GM12875 (cell line): ENCODE measurements around the gene CEACAM6.

Source experiments
- H3K4me3 ChIP-seq: one replicate; pipeline ENCODE4 v1.5.1; 2011; ENCODE audit warnings: low read depth, low read length, control low read depth
- TF ChIP-seq, protein P1 (sequence below): IDR thresholded peaks from 2 replicates; pipeline ENCODE4 v1.5.1; 2011; ENCODE audit warnings: low read depth, mild to moderate bottlenecking, control low read depth, inconsistent platforms, low read length, moderate library complexity, borderline replicate concordance; ENCODE audit not compliant: insufficient read depth

CEACAM6 gene

DNA sequence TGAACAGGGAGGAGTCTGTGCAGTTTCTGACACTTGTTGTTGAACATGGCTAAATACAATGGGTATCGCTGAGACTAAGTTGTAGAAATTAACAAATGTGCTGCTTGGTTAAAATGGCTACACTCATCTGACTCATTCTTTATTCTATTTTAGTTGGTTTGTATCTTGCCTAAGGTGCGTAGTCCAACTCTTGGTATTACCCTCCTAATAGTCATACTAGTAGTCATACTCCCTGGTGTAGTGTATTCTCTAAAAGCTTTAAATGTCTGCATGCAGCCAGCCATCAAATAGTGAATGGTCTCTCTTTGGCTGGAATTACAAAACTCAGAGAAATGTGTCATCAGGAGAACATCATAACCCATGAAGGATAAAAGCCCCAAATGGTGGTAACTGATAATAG lies 16.1 kb downstream of the CEACAM6 start:
- TF ChIP-seq, protein P1, sequence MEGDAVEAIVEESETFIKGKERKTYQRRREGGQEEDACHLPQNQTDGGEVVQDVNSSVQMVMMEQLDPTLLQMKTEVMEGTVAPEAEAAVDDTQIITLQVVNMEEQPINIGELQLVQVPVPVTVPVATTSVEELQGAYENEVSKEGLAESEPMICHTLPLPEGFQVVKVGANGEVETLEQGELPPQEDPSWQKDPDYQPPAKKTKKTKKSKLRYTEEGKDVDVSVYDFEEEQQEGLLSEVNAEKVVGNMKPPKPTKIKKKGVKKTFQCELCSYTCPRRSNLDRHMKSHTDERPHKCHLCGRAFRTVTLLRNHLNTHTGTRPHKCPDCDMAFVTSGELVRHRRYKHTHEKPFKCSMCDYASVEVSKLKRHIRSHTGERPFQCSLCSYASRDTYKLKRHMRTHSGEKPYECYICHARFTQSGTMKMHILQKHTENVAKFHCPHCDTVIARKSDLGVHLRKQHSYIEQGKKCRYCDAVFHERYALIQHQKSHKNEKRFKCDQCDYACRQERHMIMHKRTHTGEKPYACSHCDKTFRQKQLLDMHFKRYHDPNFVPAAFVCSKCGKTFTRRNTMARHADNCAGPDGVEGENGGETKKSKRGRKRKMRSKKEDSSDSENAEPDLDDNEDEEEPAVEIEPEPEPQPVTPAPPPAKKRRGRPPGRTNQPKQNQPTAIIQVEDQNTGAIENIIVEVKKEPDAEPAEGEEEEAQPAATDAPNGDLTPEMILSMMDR: no peak

DNA sequence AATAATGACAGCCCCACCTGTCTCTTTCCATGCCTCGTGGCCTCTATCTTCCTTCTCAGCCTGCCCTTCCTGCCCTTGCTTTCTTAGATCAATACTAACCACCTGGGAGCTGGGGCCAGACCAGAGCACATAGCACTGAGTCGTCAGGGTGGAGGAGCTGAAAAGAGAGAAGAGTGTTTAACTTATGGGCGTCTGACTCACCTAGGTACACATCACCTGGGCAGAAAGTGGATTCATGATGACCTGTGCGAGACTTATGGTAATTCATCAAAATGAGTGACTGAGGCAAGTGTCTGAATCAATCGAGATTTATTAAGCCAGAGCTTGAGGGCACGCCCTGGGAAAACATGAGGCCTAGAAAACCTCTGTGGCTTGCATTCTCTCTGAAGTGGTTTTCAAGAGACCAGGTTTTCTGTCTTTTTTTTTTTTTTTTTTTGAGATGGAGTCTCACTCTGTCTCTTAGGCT lies 19.2 kb downstream of the CEACAM6 start:
- no peak overlapping the region for H3K4me3 ChIP-seq
- TF ChIP-seq, protein P1: no peak

More for the DNA sequence above, 16.1 kb downstream of the CEACAM6 start:
- no peak overlapping the region for H3K4me3 ChIP-seq

DNA sequence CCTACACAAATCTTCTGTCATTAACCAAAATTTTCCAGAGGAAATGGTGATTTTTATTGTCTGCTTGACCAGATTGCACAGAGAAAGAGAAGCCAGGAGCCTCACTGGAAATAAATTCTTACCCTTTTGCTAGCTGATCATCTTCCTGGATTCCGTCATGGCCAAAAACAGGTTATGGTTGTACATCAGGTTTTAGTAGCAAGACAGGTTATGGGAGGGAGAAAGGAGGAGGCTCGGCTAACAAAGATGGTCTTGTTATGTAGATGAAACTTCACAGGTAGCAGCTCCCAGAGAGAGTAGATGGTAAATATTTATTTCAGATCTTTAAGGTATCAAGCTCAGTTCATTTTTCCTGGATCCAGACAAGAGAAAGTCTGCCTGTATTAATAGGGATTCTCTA lies 21.4 kb downstream of the CEACAM6 start:
- TF ChIP-seq, protein P1: no peak
- H3K4me3 ChIP-seq: no peak overlapping the region

DNA sequence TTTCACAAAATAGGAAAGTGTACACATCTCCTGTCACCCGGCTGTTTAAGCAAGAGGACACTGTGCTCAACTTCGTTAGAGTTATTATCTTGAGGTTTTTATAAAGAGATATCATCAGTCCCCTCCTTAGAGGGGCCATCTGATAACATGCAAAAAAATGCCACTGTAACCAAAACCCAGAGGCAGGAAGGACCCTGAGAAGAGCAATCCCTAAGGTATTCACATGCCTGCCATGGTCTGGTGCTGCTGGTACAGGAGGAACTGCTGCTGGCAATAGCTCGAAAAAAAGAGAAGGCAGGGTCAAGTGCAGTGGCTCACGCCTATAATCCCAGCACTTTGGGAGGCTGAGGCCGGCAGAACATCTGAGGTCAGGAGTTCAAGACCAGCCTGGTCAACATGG lies 28.3 kb downstream of the CEACAM6 start:
- TF ChIP-seq, protein P1: no peak
- no peak overlapping the region for H3K4me3 ChIP-seq

DNA sequence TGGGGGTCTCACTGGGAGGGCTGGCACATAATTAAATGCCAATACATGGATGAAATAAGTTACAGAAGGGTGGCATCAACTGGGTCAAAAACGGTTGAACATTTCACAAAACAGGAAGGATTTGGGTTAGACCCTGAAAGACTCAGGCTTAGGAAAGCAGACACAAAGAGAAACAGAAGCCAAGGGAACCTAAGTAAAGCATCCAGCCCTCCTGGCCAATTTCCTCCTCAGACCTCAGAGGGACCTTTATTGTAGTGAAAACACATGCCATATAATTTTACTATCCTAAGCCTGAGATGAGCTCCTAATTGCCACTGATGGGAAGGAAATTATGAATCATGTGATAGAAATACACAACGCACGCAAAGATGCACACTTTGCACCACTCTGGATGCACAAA lies 29.0 kb downstream of the CEACAM6 start:
- TF ChIP-seq, protein P1: no peak
- no peak overlapping the region for H3K4me3 ChIP-seq

DNA sequence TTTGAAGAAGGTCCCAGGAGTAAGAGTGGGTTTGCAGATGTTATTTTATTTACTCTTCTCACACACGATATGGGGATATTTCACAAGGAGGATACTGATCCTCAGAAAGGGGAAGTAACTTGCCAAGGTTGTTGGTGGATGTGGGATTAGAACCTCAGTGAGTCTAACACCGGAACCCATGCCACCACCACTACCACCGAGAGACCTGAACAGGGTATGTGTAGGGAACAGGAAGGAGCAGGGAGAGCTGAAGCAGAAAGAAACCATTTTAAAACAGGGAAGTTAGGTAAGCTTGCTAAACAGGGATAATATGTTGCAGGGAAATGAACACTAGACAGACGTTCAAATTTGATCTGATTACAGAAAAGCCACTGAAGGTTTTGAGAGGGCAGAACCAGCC lies 29.4 kb downstream of the CEACAM6 start:
- TF ChIP-seq, protein P1: no peak
- no peak overlapping the region for H3K4me3 ChIP-seq

DNA sequence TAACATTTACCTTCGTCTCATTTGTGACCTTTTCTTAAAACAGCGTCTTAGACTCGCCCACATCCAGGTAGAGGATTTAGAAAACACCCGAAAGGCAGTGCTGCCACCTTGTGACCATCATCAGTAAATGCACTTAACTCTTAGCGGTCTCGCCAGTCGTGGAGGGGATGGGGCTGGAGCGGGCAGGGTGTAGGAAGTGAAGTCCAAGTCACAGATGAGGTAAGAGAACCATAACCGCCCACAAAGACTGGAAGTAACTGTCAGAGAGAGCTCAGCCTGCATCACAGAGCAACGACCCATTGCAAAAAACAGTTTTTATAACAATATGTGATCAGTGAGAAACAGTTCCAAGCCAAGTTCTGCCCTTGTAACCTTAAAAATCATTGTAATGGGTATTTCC lies 30.3 kb downstream of the CEACAM6 start:
- no peak overlapping the region for H3K4me3 ChIP-seq

More for the DNA sequence above, 30.3 kb downstream of the CEACAM6 start:
- TF ChIP-seq, protein P1: peak; percentile 75
